OCI-LY1 (cell line): ENCODE measurements around the gene LGMN.

Source experiments
- CTCF ChIP-seq: fragments of 200-600 bp; sonication (generic), shearing (Covaris generic); IDR thresholded peaks from 2 replicates; pipeline ENCODE4 v1.5.1; 2017; ENCODE audit warnings: mild to moderate bottlenecking, antibody characterized with exemption, low read length, moderate library complexity, mixed read lengths
- EZH2 ChIP-seq: fragments of 200-600 bp; sonication (generic), shearing (Covaris generic); IDR thresholded peaks from 2 replicates; pipeline ENCODE4 v1.8.0; 2017; ENCODE audit warnings: borderline replicate concordance, mixed run types, mild to moderate bottlenecking, antibody characterized with exemption, low read length, moderate library complexity, mixed read lengths

- TF ChIP-seq CTCF (no peak), EZH2 (no peak)
Measured at GRCh38 chr14:92726933-92727262, 21.5 kb downstream of the LGMN start.
